Testis (tissue), 3 donors: ENCODE results near the gene CCT8L2. TPM values are rescaled to one million over a fixed set of nuclear protein-coding genes. Genes with fewer than 3 reads are reported as not detected.
"Not testable (repeated sequence)": the region's sequence is repeated elsewhere in the genome, so short reads cannot be mapped to it uniquely, and the experiment has no call there.

ENCODE experiments used
- DNase-seq: peaks from one replicate; pipeline ENCODE4 v3.0.0-alpha.2; 2019
- H3K27ac ChIP-seq, 2 donors: fragments of 200-600 bp; sonication (generic); one replicate each; pipeline ENCODE4 v1.5.1; 2019
- H3K27me3 ChIP-seq: fragments of 200-600 bp; sonication (generic); one replicate; pipeline ENCODE4 v1.5.1; 2019
- H3K36me3 ChIP-seq: fragments of 200-600 bp; sonication (generic); one replicate; pipeline ENCODE4 v1.5.1; 2017; ENCODE audit warnings: low read depth; ENCODE audit errors: missing control alignments
- H3K4me1 ChIP-seq: fragments of 200-600 bp; sonication (generic); one replicate; pipeline ENCODE4 v1.5.1; 2019
- H3K4me3 ChIP-seq, 2 donors: fragments of 200-600 bp; sonication (generic); one replicate each; pipeline ENCODE4 v1.5.1; 2017 to 2019
- H3K9me3 ChIP-seq: fragments of 200-600 bp; sonication (generic); one replicate; pipeline ENCODE4 v1.5.1; 2017
- CTCF ChIP-seq, 3 experiments: fragments of 450-650 bp in 2 of 3; fragments of 200-600 bp in 1 of 3; sonication (generic) in 1 of 3; IDR thresholded peaks; one replicate each; pipeline ENCODE4 v1.5.1; 2016 to 2019; ENCODE audit warnings: antibody characterized with exemption in 3 of 3, mild to moderate bottlenecking in 2 of 3, moderate library complexity in 1 of 3
- POLR2A ChIP-seq: fragments of 450-650 bp; IDR thresholded peaks from one replicate; pipeline ENCODE4 v1.6.1; 2017; ENCODE audit warnings: antibody characterized with exemption, mild to moderate bottlenecking, moderate library complexity
- WGBS, 2 donors: methylation state at CpG; one replicate each; pipeline ENCODE4 v1.1.5; 2018; 5-methylcytosine and 5-hydroxymethylcytosine counted together
- intact Hi-C: fragments of 100-400 bp; cut with DNase I; formaldehyde crosslinking; loops from one replicate; pipeline ENCODE4 v1.15.1; 2023; ENCODE audit warnings: low total_unique reads
- polyA plus RNA-seq: library from polyadenylated mRNA; stranded (reverse); fragments of 350-450 nt; fragmentation: Illumina TruSeq; extraction: RNeasy Lipid Tissue Mini Kit (QIAGEN cat#74804); gene quantifications from one replicate; pipeline ENCODE4 v1.2.3, GENCODE V29; 2014; ENCODE audit warnings: low read depth, low replicate concordance; ENCODE audit not compliant: insufficient read depth
- total RNA-seq, 2 donors: library from RNA; depleted of rRNA; stranded (reverse); fragments of >200 nt; gene quantifications; one replicate each; pipeline ENCODE4 v1.2.3, GENCODE V29; 2016

The CCT8L2 gene
- total and polyA plus RNA-seq, 3 donors from 2014 or later: 7.9 to 39.0 (median 12.7) TPM

- H3K4me1 ChIP-seq, H3K27ac ChIP-seq, H3K4me3 ChIP-seq, DNase-seq, H3K36me3 ChIP-seq, H3K27me3 ChIP-seq, H3K9me3 ChIP-seq, intact Hi-C loops: not testable (repeated sequence)
- WGBS, 2 donors: 89 to 93% methylated on average over 2 to 4 of the region's 6 CpGs
Measured at GRCh38 chr22:16564837-16565584, 27.6 kb downstream of the CCT8L2 start.

- TF ChIP-seq CTCF (IDR thresholded peaks at IDR 0.05) (no peak), POLR2A (no peak)
- H3K27ac ChIP-seq: no peak overlapping the region
- H3K9me3 ChIP-seq: no peaks in the 10 kb centered on the region
- DNase-seq: no peak
- H3K4me3 ChIP-seq: no peak overlapping the region
- no peaks in the 10 kb centered on the region for H3K36me3 ChIP-seq
- WGBS, 2 donors: 78 to 86% methylated on average over 3 to 13 of the region's 14 CpGs
- intact Hi-C loops: no loop called here
- no peaks in the 10 kb centered on the region for H3K4me1 ChIP-seq
- H3K27me3 ChIP-seq: no peaks in the 10 kb centered on the region
Measured at GRCh38 chr22:16563555-16564520, 28.8 kb downstream of the CCT8L2 start.

- intact Hi-C loops: no loop called here
- Histone ChIP-seq H3K9me3 (no peaks in the 10 kb centered on the region), H3K4me1 (no peaks in the 10 kb centered on the region), H3K36me3 (no peaks in the 10 kb centered on the region), H3K4me3 (no peak overlapping the region), H3K27me3 (no peaks in the 10 kb centered on the region), H3K27ac (no peak overlapping the region)
- no peak for DNase-seq
- 76 to 85% methylated on average over 4 of the region's 4 CpGs for WGBS, 2 donors
- TF ChIP-seq POLR2A (no peak), CTCF (IDR thresholded peaks at IDR 0.05) (no peak)
Measured at GRCh38 chr22:16562711-16563554, 29.7 kb downstream of the CCT8L2 start.

- H3K9me3 ChIP-seq, intact Hi-C loops, DNase-seq, H3K27me3 ChIP-seq, H3K4me1 ChIP-seq, H3K36me3 ChIP-seq, H3K27ac ChIP-seq, H3K4me3 ChIP-seq: not testable (repeated sequence)
- WGBS, 2 donors: 82 to 88% methylated on average over 2 to 3 of the region's 5 CpGs
Measured at GRCh38 chr22:16561093-16561658, 31.4 kb downstream of the CCT8L2 start.

- H3K9me3 ChIP-seq, H3K27ac ChIP-seq, H3K27me3 ChIP-seq, intact Hi-C loops, DNase-seq, H3K4me1 ChIP-seq, H3K4me3 ChIP-seq, H3K36me3 ChIP-seq: not testable (repeated sequence)
- WGBS, 2 donors: 98% methylated on average over 5 of the region's 5 CpGs; no CpG with 5 or more reads in 1 of the 2 donors
Measured at GRCh38 chr22:16560651-16561050, 32.0 kb downstream of the CCT8L2 start.

- H3K36me3 ChIP-seq, H3K27me3 ChIP-seq, H3K4me3 ChIP-seq, H3K27ac ChIP-seq, DNase-seq, intact Hi-C loops, H3K4me1 ChIP-seq, H3K9me3 ChIP-seq: not testable (repeated sequence)
- 86% methylated on average over 1 of the region's 1 CpG; no CpG with 5 or more reads in 1 of the 2 donors for WGBS, 2 donors
Measured at GRCh38 chr22:16559996-16560395, 32.6 kb downstream of the CCT8L2 start.
